Activated CD4-positive, alpha-beta memory T cell treated with anti-CD3 and anti-CD28 coated beads for 36 hours (primary cell): ENCODE data around the gene XPO1. TPM values are rescaled to one million over a fixed set of nuclear protein-coding genes. Genes with fewer than 3 reads are reported as not detected.

Source experiments
- CTCF ChIA-PET: fragments of 350-600 bp; sonication (Branson Sonifier 250); formaldehyde crosslinking; loops from one replicate; lab custom pipeline; 2021; ENCODE audit warnings: antibody characterized with exemption, inconsistent platforms; lab: Charles Lee
- POLR2A ChIA-PET: fragments of 350-600 bp; sonication (Branson Sonifier 250); formaldehyde crosslinking; loops from one replicate; lab custom pipeline; 2021; ENCODE audit warnings: antibody characterized with exemption; lab: Charles Lee
- DNase-seq: peaks from one replicate; pipeline ENCODE4 v3.0.0-alpha.2; 2020
- H3K27ac Mint-ChIP-seq: one replicate; pipeline ENCODE4 v1.8.0; 2021; ENCODE audit warnings: mixed read lengths
- H3K27me3 Mint-ChIP-seq: one replicate; pipeline ENCODE4 v1.8.0; 2021; ENCODE audit warnings: mixed read lengths
- H3K36me3 Mint-ChIP-seq: one replicate; pipeline ENCODE4 v1.8.0; 2021; ENCODE audit warnings: mixed read lengths
- H3K4me1 Mint-ChIP-seq: one replicate; pipeline ENCODE4 v1.8.0; 2021; ENCODE audit warnings: low read depth, mixed read lengths
- H3K4me3 Mint-ChIP-seq: one replicate; pipeline ENCODE4 v1.8.0; 2021; ENCODE audit warnings: mild to moderate bottlenecking, mixed read lengths
- H3K9me3 Mint-ChIP-seq: one replicate; pipeline ENCODE4 v1.8.0; 2021; ENCODE audit warnings: mixed read lengths
- intact Hi-C: fragments of 100-400 bp; cut with micrococcal nuclease; formaldehyde crosslinking; loops from one replicate; pipeline ENCODE4 v1.15.1; 2023
- total RNA-seq, 2 experiments: library from RNA; stranded (reverse); gene quantifications; one replicate each; pipeline ENCODE4 v1.2.3, GENCODE V29; 2021

Gene XPO1
- total RNA-seq, 2 experiments from 2014 or later = 191 to 198 TPM

DNA sequence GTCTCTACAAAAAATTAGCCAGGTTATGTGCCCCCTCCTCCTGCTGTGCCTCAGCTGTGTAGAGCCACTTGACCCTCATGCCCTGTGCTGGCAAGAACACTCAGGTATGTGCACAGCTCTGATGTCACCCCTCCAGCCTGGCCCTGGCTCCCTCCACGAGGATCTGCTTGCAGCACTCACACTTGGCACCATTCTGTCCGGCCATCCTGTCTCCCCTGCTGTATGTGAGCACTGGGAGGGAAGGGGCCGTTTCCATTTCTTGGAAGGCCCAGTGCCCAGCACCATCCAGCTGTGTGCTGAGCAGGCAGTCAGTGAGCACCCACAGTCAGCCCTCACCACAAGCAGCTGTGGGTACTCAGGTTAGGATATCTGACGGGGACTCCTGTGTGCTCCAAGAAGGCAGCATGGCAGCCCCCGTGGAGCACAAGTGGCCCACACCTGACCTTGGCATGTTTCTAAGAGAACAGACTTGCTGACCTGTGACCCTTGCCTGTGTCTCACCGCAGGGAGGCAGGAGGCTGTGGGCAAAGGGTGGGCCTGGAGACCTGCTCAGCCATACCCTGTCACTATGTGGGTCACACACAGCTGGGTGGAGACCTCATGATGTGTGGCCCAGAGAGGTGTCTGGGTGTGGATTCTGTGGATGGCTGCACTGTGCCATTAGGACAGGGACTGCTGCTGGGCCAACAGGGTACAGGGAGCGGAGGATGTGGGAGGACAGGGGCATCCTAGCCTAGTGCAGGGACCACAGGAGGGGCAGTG is 98.7 kb downstream of the XPO1 start:
- CTCF ChIA-PET = interaction anchor here (1.1 kb wide), 1 partner anchor 13 kb away, joined by 6 read pairs; no protein-coding TSS in a partner anchor
- Mint-ChIP-seq H3K27ac (no peak overlapping the region), H3K27me3 (no peaks in the 10 kb centered on the region), H3K4me3 (no peak overlapping the region), H3K36me3 (peaks cover 16% of the 10 kb centered on the region), H3K9me3 (peaks cover 17% of the 10 kb centered on the region), H3K4me1 (peaks cover 65% of the 10 kb centered on the region)
- intact Hi-C loops = loop anchor here (10.0 kb wide), 1 partner anchor 235 kb away; no protein-coding TSS in a partner anchor
- no peak for DNase-seq
- POLR2A ChIA-PET = interaction anchor here (0.7 kb wide), 1 partner anchor 931 kb away, joined by 6 read pairs; no protein-coding TSS in a partner anchor

DNA sequence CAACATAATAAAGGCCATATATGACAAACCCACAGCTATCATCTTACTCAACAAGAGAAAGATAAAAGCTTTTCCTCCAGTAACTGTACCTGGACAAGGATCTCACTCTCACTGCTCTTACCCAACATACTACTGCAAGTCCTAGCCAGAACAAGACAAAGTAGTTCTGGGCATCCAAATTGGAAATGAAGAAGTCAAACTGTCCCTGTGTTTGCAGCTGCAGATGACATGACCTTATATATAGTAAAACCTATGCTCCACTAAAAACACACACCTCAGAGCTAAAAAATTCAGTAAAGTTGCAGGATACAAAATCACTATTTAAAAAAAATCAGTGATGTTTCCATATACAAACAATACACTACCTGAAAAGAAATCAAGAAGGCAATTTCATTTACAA is 99.5 kb downstream of the XPO1 start:
- POLR2A ChIA-PET = interaction anchor here (0.6 kb wide), 1 partner anchor 269 kb away, joined by 3 read pairs; no protein-coding TSS in a partner anchor
- intact Hi-C loops = no loop called here
- peaks cover 13% of the 10 kb centered on the region for H3K36me3 Mint-ChIP-seq
- H3K4me3 Mint-ChIP-seq = no peak overlapping the region
- peaks cover 17% of the 10 kb centered on the region for H3K9me3 Mint-ChIP-seq
- H3K27me3 Mint-ChIP-seq = no peaks in the 10 kb centered on the region
- H3K4me1 Mint-ChIP-seq = peaks cover 67% of the 10 kb centered on the region
- DNase-seq = no peak
- CTCF ChIA-PET = interaction anchor here (0.5 to 1.1 kb wide), 3 partner anchors 12 to 394 kb away, joined by 3 to 6 read pairs (median 5); no protein-coding TSS in a partner anchor
- H3K27ac Mint-ChIP-seq = no peak overlapping the region

GRCh38 chr2:61437170-61437569 is 101.0 kb downstream of the XPO1 start:
- no peak for DNase-seq
- CTCF ChIA-PET = no interaction called here
- Mint-ChIP-seq H3K27me3 (no peaks in the 10 kb centered on the region), H3K27ac (no peak overlapping the region), H3K4me1 (peaks cover 62% of the 10 kb centered on the region), H3K4me3 (no peak overlapping the region), H3K9me3 (peaks cover 17% of the 10 kb centered on the region), H3K36me3 (peaks cover 15% of the 10 kb centered on the region)
- intact Hi-C loops = no loop called here
- POLR2A ChIA-PET = no interaction called here

DNA sequence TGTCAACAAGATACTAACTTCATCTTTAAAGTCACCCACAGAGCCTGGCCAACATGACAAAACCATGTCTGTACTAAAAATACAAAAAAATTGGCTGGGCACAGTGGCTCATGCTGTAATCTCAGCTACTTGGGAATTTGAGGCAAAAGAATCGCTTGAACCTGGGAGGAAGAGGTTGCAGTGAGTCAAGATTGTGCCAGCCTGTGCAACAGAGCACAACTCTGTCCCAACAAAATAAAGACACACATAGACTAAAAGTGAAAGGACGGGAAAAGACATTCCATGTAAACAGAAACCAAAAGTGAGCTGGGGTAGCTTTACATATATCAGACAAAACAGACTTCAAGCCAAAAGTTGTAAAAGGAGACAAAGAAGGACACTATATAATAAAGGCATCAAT is 102.1 kb downstream of the XPO1 start:
- Mint-ChIP-seq H3K4me1 (peaks cover 55% of the 10 kb centered on the region), H3K9me3 (peaks cover 17% of the 10 kb centered on the region), H3K27me3 (no peaks in the 10 kb centered on the region), H3K27ac (no peak overlapping the region), H3K36me3 (peaks cover 15% of the 10 kb centered on the region), H3K4me3 (no peak overlapping the region)
- intact Hi-C loops = no loop called here
- ChIA-PET CTCF (interaction anchor here (0.6 kb wide), 1 partner anchor 145 kb away, joined by 3 read pairs; no protein-coding TSS in a partner anchor), POLR2A (no interaction called here)
- DNase-seq = no peak

- H3K27me3 Mint-ChIP-seq = no peaks in the 10 kb centered on the region
These were observed 102.9 kb downstream of the XPO1 start for GRCh38 chr2:61435291-61435690.

DNA sequence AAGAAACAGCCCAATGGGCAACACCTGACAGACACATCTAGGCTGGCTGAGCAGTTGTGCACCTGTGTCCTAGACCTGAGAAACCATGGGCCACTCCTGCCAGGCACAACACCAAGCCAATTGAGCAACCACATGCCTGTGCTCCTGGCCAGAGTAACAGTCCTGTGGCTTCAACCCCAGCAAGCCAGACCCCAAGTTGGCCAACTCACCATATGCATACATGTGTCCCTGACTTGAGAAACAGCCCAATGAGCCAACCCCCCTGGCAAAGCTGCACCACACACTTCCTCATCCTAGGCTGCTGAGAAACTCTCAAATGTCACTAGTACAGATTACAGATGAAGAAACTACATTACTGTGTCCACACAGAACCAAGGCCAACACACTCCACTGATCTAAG is 103.8 kb downstream of the XPO1 start:
- POLR2A ChIA-PET = no interaction called here
- CTCF ChIA-PET = no interaction called here
- Mint-ChIP-seq H3K9me3 (peaks cover 17% of the 10 kb centered on the region), H3K4me3 (no peak overlapping the region), H3K27me3 (no peaks in the 10 kb centered on the region), H3K27ac (peak overlapping the region; percentile 35), H3K36me3 (peaks cover 15% of the 10 kb centered on the region), H3K4me1 (peaks cover 55% of the 10 kb centered on the region)
- intact Hi-C loops = no loop called here
- DNase-seq = no peak

More at GRCh38 chr2:61435291-61435690, 102.9 kb downstream of the XPO1 start:
- no peak overlapping the region for H3K4me3 Mint-ChIP-seq
- peaks cover 59% of the 10 kb centered on the region for H3K4me1 Mint-ChIP-seq
- intact Hi-C loops = no loop called here
- ChIA-PET POLR2A (no interaction called here), CTCF (no interaction called here)
- DNase-seq = no peak
- H3K9me3 Mint-ChIP-seq = peaks cover 17% of the 10 kb centered on the region
- H3K36me3 Mint-ChIP-seq = peaks cover 15% of the 10 kb centered on the region
- H3K27ac Mint-ChIP-seq = peak overlapping the region; percentile 46

GRCh38 chr2:61433606-61434005 is 104.5 kb downstream of the XPO1 start:
- Mint-ChIP-seq H3K36me3 (peaks cover 12% of the 10 kb centered on the region), H3K4me1 (peaks cover 51% of the 10 kb centered on the region), H3K27me3 (no peaks in the 10 kb centered on the region), H3K9me3 (peaks cover 15% of the 10 kb centered on the region), H3K27ac (no peak overlapping the region), H3K4me3 (no peak overlapping the region)
- POLR2A ChIA-PET = no interaction called here
- CTCF ChIA-PET = no interaction called here
- DNase-seq = no peak
- intact Hi-C loops = no loop called here

DNA sequence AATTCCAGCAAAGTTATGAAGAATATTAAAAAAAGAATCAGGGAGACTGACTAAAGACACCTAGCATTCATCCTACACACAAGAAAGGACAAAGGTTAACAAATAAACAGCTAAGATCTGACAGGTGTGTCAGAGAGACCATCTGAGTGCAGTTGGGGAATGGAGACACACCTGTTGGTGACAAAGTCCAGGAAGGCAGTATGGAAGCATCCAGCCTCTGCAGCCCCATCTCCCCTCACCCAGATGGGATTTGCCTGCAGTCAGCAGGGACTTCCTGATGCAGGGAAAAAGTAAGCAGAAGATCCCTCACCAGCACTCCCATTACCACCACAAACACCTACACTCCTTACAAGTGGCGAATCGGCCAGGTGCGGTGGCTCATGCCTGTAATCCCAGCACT is 105.2 kb downstream of the XPO1 start:
- DNase-seq = no peak
- Mint-ChIP-seq H3K4me3 (no peak overlapping the region), H3K36me3 (peaks cover 10% of the 10 kb centered on the region), H3K4me1 (peaks cover 51% of the 10 kb centered on the region), H3K27ac (no peak overlapping the region), H3K27me3 (no peaks in the 10 kb centered on the region), H3K9me3 (peaks cover 13% of the 10 kb centered on the region)
- intact Hi-C loops = no loop called here
- ChIA-PET POLR2A (no interaction called here), CTCF (interaction anchor here (0.6 kb wide), 1 partner anchor 427 kb away, joined by 4 read pairs; no protein-coding TSS in a partner anchor)

DNA sequence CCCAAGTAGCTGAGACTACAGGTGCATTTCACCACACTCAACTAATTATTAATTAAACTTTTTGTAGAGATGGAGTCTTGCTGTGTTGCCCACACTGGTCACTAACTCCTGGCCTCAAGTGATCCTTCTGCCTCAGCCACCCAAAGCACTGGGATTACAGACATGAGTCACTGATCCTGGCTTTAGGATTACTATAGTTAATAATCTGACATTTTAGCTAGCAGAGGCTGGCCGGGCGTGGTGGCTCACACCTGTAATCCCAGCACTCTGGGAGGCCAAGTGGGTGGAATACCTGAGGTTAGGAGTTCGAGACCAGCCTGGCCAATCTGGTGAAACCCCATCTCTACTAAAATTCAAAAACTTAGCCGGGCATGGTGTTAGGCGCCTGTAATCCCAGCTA is 106.8 kb downstream of the XPO1 start:
- H3K27ac Mint-ChIP-seq = no peak overlapping the region
- H3K36me3 Mint-ChIP-seq = peaks cover 1% of the 10 kb centered on the region
- CTCF ChIA-PET = interaction anchor here (0.6 kb wide), 1 partner anchor 227 kb away, joined by 3 read pairs; no protein-coding TSS in a partner anchor

More for the DNA sequence above, 106.8 kb downstream of the XPO1 start:
- Mint-ChIP-seq H3K27me3 (no peaks in the 10 kb centered on the region), H3K4me3 (no peak overlapping the region), H3K4me1 (peaks cover 50% of the 10 kb centered on the region), H3K9me3 (peaks cover 3% of the 10 kb centered on the region)
- DNase-seq = no peak
- intact Hi-C loops = no loop called here
- POLR2A ChIA-PET = no interaction called here

Other genes starting within 250 kb of the XPO1 start
- gene USP34, start 67.3 kb downstream of the XPO1 start, total RNA-seq = 10 to 100 TPM; 61.1 to 69.4 TPM